ENCODE results near the gene CACNA2D3. TPM values are rescaled to one million over a fixed set of nuclear protein-coding genes. Genes with fewer than 3 reads are reported as not detected.

CACNA2D3 gene
- total RNA-seq, 1 donor from 2014 or later, result not detected

DNA sequence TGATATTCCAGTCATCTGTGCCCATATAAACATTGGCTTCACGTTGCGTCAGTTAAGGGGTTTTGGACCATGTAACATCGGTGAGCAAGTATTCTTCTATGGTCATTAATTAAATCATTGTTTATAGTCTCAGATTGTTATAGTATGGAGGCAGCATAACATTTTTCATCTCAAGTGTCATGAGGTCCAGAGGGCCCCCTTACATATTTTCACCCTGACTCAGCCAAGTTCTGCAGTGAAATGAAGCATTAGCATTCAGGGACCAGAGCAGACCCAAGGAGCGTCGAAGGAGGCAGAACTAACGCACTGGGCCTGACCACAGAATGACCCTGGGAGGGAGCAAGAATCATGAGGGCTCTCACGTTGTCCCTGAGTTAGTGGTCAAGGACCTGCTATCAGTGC lies 634.0 kb downstream of the CACNA2D3 start:
- H3K4me3 Mint-ChIP-seq (ENCODE audit: unreplicated experiment), result no peak overlapping the region
- H3K27ac Mint-ChIP-seq (ENCODE audit: unreplicated experiment), result peak overlapping the region; percentile 62
- no peak for TF ChIP-seq CTCF (IDR thresholded peaks at IDR 0.05)
- peaks cover 2% of the 10 kb centered on the region for H3K27me3 Mint-ChIP-seq (ENCODE audit: low read depth)
- DNase-seq (ENCODE audit: low spot score), result no peak
- H3K36me3 Mint-ChIP-seq (ENCODE audit: low read depth), result no peaks in the 10 kb centered on the region
- no peaks in the 10 kb centered on the region for H3K9me3 Mint-ChIP-seq (ENCODE audit: low read depth)
- H3K4me1 Mint-ChIP-seq (ENCODE audit: low read depth), result peaks cover 20% of the 10 kb centered on the region

DNA sequence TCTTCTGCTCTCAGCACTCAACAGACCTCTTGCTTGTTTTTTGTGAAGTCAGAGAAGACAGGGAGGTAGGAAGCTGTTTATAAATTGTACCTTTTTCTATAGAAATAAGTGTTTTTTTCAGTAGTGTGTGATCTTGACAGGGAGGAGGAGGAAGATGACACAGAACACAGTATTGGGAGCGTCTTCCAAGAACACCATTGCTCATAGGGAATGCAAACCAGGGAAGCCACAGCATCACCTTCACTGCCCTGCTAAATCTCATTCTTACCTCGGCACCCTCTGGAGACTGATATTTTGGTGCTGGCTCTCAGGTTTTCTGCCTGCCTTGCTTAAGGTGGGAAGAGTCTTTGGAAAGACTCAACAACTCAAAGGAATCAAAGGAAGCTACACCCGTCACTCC lies 636.1 kb downstream of the CACNA2D3 start:
- Mint-ChIP-seq H3K4me1 (ENCODE audit: low read depth) (peaks cover 20% of the 10 kb centered on the region), H3K4me3 (ENCODE audit: unreplicated experiment) (no peak overlapping the region), H3K27me3 (ENCODE audit: low read depth) (no peaks in the 10 kb centered on the region), H3K9me3 (ENCODE audit: low read depth) (no peaks in the 10 kb centered on the region), H3K27ac (ENCODE audit: unreplicated experiment) (no peak overlapping the region), H3K36me3 (ENCODE audit: low read depth) (no peaks in the 10 kb centered on the region)
- DNase-seq (ENCODE audit: low spot score), result no peak
- TF ChIP-seq CTCF (IDR thresholded peaks at IDR 0.05), result no peak

GRCh38 chr3:54759166-54759565 lies 636.8 kb downstream of the CACNA2D3 start:
- H3K9me3 Mint-ChIP-seq (ENCODE audit: low read depth), result no peaks in the 10 kb centered on the region
- peaks cover 20% of the 10 kb centered on the region for H3K4me1 Mint-ChIP-seq (ENCODE audit: low read depth)
- H3K27me3 Mint-ChIP-seq (ENCODE audit: low read depth), result no peaks in the 10 kb centered on the region
- H3K27ac Mint-ChIP-seq (ENCODE audit: unreplicated experiment), result no peak overlapping the region
- no peak for TF ChIP-seq CTCF (IDR thresholded peaks at IDR 0.05)
- H3K4me3 Mint-ChIP-seq (ENCODE audit: unreplicated experiment), result no peak overlapping the region
- no peak for DNase-seq (ENCODE audit: low spot score)
- no peaks in the 10 kb centered on the region for H3K36me3 Mint-ChIP-seq (ENCODE audit: low read depth)

GRCh38 chr3:54760201-54760600 lies 637.8 kb downstream of the CACNA2D3 start:
- no peak for DNase-seq (ENCODE audit: low spot score)
- TF ChIP-seq CTCF (IDR thresholded peaks at IDR 0.05), result no peak
- Mint-ChIP-seq H3K27ac (ENCODE audit: unreplicated experiment) (no peak overlapping the region), H3K9me3 (ENCODE audit: low read depth) (no peaks in the 10 kb centered on the region), H3K4me3 (ENCODE audit: unreplicated experiment) (no peak overlapping the region), H3K36me3 (ENCODE audit: low read depth) (no peaks in the 10 kb centered on the region), H3K27me3 (ENCODE audit: low read depth) (no peaks in the 10 kb centered on the region), H3K4me1 (ENCODE audit: low read depth) (peaks cover 20% of the 10 kb centered on the region)

DNA sequence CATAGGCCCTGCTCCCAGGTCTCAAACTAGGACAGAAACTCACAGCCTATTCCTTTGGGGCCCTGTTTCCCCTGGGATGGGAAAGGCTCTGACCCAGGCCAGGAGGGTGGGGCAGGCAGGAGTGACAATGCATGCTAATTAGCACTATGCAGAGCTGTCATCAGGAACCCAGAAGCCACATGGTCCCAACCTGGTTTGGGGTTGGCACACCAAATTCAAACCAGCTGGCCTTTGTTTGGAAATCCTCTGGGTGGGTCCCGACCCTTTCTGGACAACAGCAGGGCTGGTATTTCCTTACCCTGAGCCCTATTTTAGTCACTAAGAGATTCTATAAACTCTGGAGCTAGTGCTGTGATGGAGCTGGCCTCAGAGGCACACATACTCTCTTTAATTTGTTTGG lies 639.3 kb downstream of the CACNA2D3 start:
- Mint-ChIP-seq H3K36me3 (ENCODE audit: low read depth) (no peaks in the 10 kb centered on the region), H3K4me3 (ENCODE audit: unreplicated experiment) (no peak overlapping the region), H3K27me3 (ENCODE audit: low read depth) (no peaks in the 10 kb centered on the region), H3K27ac (ENCODE audit: unreplicated experiment) (peak overlapping the region; percentile 34), H3K9me3 (ENCODE audit: low read depth) (no peaks in the 10 kb centered on the region), H3K4me1 (ENCODE audit: low read depth) (peaks cover 7% of the 10 kb centered on the region)
- DNase-seq (ENCODE audit: low spot score), result no peak
- TF ChIP-seq CTCF (IDR thresholded peaks at IDR 0.05), result no peak

Data from chondrocyte (in vitro differentiated cells).